Effector CD8-positive, alpha-beta T cell (primary cell): ENCODE results near the gene PDS5B.
"Not testable (repeated sequence)": the region's sequence is repeated elsewhere in the genome, so short reads cannot be mapped to it uniquely, and the experiment has no call there.

ENCODE experiments used
- DNase-seq: peaks from one replicate; lab custom pipeline; 2025; lab: John Stamatoyannopoulos, UW

Gene PDS5B

GRCh38 chr13:32657309-32657708, 71.1 kb downstream of the PDS5B start:
- no peak for DNase-seq

GRCh38 chr13:32659736-32660135, 73.5 kb downstream of the PDS5B start:
- no peak for DNase-seq

- no peak for DNase-seq
Observed at GRCh38 chr13:32660227-32660626, 74.0 kb downstream of the PDS5B start.

GRCh38 chr13:32661685-32662084, 75.4 kb downstream of the PDS5B start:
- DNase-seq, result no peak

GRCh38 chr13:32663660-32664059, 77.4 kb downstream of the PDS5B start:
- DNase-seq, result no peak

- DNase-seq, result no peak
Observed at GRCh38 chr13:32666990-32667571, 80.8 kb downstream of the PDS5B start.

- DNase-seq, result no peak
Observed at GRCh38 chr13:32669030-32669646, 82.9 kb downstream of the PDS5B start.

GRCh38 chr13:32674503-32674902, 88.3 kb downstream of the PDS5B start:
- DNase-seq, result no peak

GRCh38 chr13:32676242-32676641, 90.0 kb downstream of the PDS5B start:
- no peak for DNase-seq

GRCh38 chr13:32682130-32682529, 95.9 kb downstream of the PDS5B start:
- no peak for DNase-seq

- DNase-seq, result no peak
Observed at GRCh38 chr13:32682740-32683139, 96.5 kb downstream of the PDS5B start.

GRCh38 chr13:32687275-32687674, 101.0 kb downstream of the PDS5B start:
- DNase-seq, result no peak

GRCh38 chr13:32695602-32696250, 109.5 kb downstream of the PDS5B start:
- no peak for DNase-seq

GRCh38 chr13:32707471-32707870, 121.2 kb downstream of the PDS5B start:
- no peak for DNase-seq

- DNase-seq, result no peak
Observed at GRCh38 chr13:32713397-32713796, 127.1 kb downstream of the PDS5B start.

GRCh38 chr13:32716201-32716600, 129.9 kb downstream of the PDS5B start:
- DNase-seq, result not testable (repeated sequence)

GRCh38 chr13:32720026-32720425, 133.8 kb downstream of the PDS5B start:
- DNase-seq, result no peak

- not testable (repeated sequence) for DNase-seq
Observed at GRCh38 chr13:32721131-32722034, 135.1 kb downstream of the PDS5B start.

- DNase-seq, result no peak
Observed at GRCh38 chr13:32722340-32722739, 136.1 kb downstream of the PDS5B start.

GRCh38 chr13:32723987-32724386, 137.7 kb downstream of the PDS5B start:
- DNase-seq, result no peak

- DNase-seq, result no peak
Observed at GRCh38 chr13:32726374-32727037, 140.3 kb downstream of the PDS5B start.

- no peak for DNase-seq
Observed at GRCh38 chr13:32728327-32728726, 142.1 kb downstream of the PDS5B start.
